Measurements from ENCODE around the gene IQCH.

The IQCH gene

GRCh38 chr15:67409175-67409574 is 154.6 kb downstream of the IQCH start:
- TF ChIP-seq CTCF (conservative IDR thresholded peaks at IDR 0.05; ENCODE audit: low read depth, low read length), result no peak
- H3K4me3 ChIP-seq (ENCODE audit: low read length), result no peak overlapping the region
- no peak for DNase-seq (ENCODE audit: low read depth)

GRCh38 chr15:67411486-67411885 is 156.9 kb downstream of the IQCH start:
- no peak for TF ChIP-seq CTCF (conservative IDR thresholded peaks at IDR 0.05; ENCODE audit: low read depth, low read length)
- H3K4me3 ChIP-seq (ENCODE audit: low read length), result no peak overlapping the region
- DNase-seq (ENCODE audit: low read depth), result no peak

- no peak for TF ChIP-seq CTCF (conservative IDR thresholded peaks at IDR 0.05; ENCODE audit: low read depth, low read length)
- no peak overlapping the region for H3K4me3 ChIP-seq (ENCODE audit: low read length)
- DNase-seq (ENCODE audit: low read depth), result no peak
Observed at GRCh38 chr15:67413770-67414390, 159.3 kb downstream of the IQCH start.

- TF ChIP-seq CTCF (conservative IDR thresholded peaks at IDR 0.05; ENCODE audit: low read depth, low read length), result no peak
- no peak for DNase-seq (ENCODE audit: low read depth)
Observed at GRCh38 chr15:67415181-67415580, 160.6 kb downstream of the IQCH start.

GRCh38 chr15:67416891-67417290 is 162.3 kb downstream of the IQCH start:
- H3K4me3 ChIP-seq (ENCODE audit: low read length), result no peak overlapping the region
- TF ChIP-seq CTCF (conservative IDR thresholded peaks at IDR 0.05; ENCODE audit: low read depth, low read length), result no peak
- no peak for DNase-seq (ENCODE audit: low read depth)

More at GRCh38 chr15:67415181-67415580, 160.6 kb downstream of the IQCH start:
- no peak overlapping the region for H3K4me3 ChIP-seq (ENCODE audit: low read length)

- H3K4me3 ChIP-seq (ENCODE audit: low read length), result no peak overlapping the region
- DNase-seq (ENCODE audit: low read depth), result no peak
- TF ChIP-seq CTCF (conservative IDR thresholded peaks at IDR 0.05; ENCODE audit: low read depth, low read length), result no peak
Observed at GRCh38 chr15:67419705-67420104, 165.1 kb downstream of the IQCH start.

- DNase-seq (ENCODE audit: low read depth), result no peak
- no peak for TF ChIP-seq CTCF (conservative IDR thresholded peaks at IDR 0.05; ENCODE audit: low read depth, low read length)
- H3K4me3 ChIP-seq (ENCODE audit: low read length), result no peak overlapping the region
Observed at GRCh38 chr15:67420137-67420536, 165.6 kb downstream of the IQCH start.
